ENCODE measurements around the gene TBL1XR1. TPM values are rescaled to one million over a fixed set of nuclear protein-coding genes. Genes with fewer than 3 reads are reported as not detected.

Gene TBL1XR1
- total and polyA plus RNA-seq, 2 of the 8 experiments (the other 6 are each of a cell fraction or from before 2014, with no cell fraction given) = 28.1 to 147 TPM

- peaks cover 2 to 12% (median 8%) of the 10 kb centered on the region in 4 experiments; a peak in 5 of 7 replicates for H3K4me1 ChIP-seq (replicated peaks in 1 of 4; ENCODE audit: control insufficient read depth in 3 of 4, insufficient read depth in 4 of 4, low read length in 3 of 4)
- no peak overlapping the region for H4K8ac ChIP-seq (ENCODE audit: extremely low read depth, insufficient read depth, low read length)
- FAIRE-seq (no peak), DNase-seq (ENCODE audit: low read depth in 1 of 2, low spot score in 2 of 2) (no peak)
- ChIA-PET CTCF (ENCODE audit: partially characterized antibody) (interaction anchor here (1.1 kb wide), 1 partner anchor 45 kb away, joined by 3 read pairs; no protein-coding TSS in a partner anchor), POLR2A (ENCODE audit: partially characterized antibody) (interaction anchor here (0.6 to 1.3 kb wide), 5 partner anchors 9 to 99 kb away, joined by 3 to 5 read pairs (median 3); no protein-coding TSS in a partner anchor)
- no peak overlapping the region for H3K23ac ChIP-seq (ENCODE audit: insufficient read length)
- no peak overlapping the region for H2BK5ac ChIP-seq (ENCODE audit: low read depth, low read length)
- H2AFZ ChIP-seq (ENCODE audit: low read length) = no peak overlapping the region
- H3K9ac ChIP-seq (replicated peaks in 1 of 4; ENCODE audit: extremely low read depth in 1 of 4, low read depth in 3 of 4, low read length in 3 of 4) = no peak overlapping the region
- H3K27me3 ChIP-seq (replicated peaks in 1 of 4; ENCODE audit: control insufficient read depth in 3 of 4, extremely low read depth in 1 of 4, insufficient read depth in 3 of 4, low read length in 3 of 4) = no peaks in the 10 kb centered on the region
- H4K91ac ChIP-seq (replicated peaks; ENCODE audit: insufficient read length, low read length) = no peak overlapping the region
- peaks cover 21 to 23% of the 10 kb centered on the region in 2 experiments for H4K20me1 ChIP-seq (replicated peaks in 1 of 2; ENCODE audit: control insufficient read depth in 1 of 2, insufficient read depth in 2 of 2, low read length in 2 of 2)
- H3K23me2 ChIP-seq (ENCODE audit: low read depth, low read length) = no peaks in the 10 kb centered on the region
- no peak overlapping the region for H3K18ac ChIP-seq (ENCODE audit: extremely low read depth, low read length)
- H2BK120ac ChIP-seq (replicated peaks; ENCODE audit: low read depth, low read length) = no peak overlapping the region
- no peak overlapping the region for H3K4me2 ChIP-seq (ENCODE audit: insufficient read depth in 1 of 2, low read depth in 2 of 2, low read length in 2 of 2)
- H3K14ac ChIP-seq (ENCODE audit: insufficient read length) = no peak overlapping the region
- no peak overlapping the region for H2AK5ac ChIP-seq (ENCODE audit: low read depth, low read length)
- H3K79me2 ChIP-seq (ENCODE audit: control insufficient read depth in 1 of 2, insufficient read depth in 2 of 2, low read length in 2 of 2) = peaks cover 23 to 100% of the 10 kb centered on the region in 2 experiments
- H3K4me3 ChIP-seq (ENCODE audit: extremely low read depth in 1 of 4, insufficient read depth in 2 of 4, low read depth in 3 of 4, low read length in 4 of 4) = no peak overlapping the region
- H4K5ac ChIP-seq (ENCODE audit: insufficient read length, low read depth, low read length) = no peak overlapping the region
- 92% methylated on average over 3 of the region's 3 CpGs; no CpG with 5 or more reads in 1 of the 2 experiments for WGBS, 2 experiments (ENCODE audit: extremely low coverage in 1 of 2, insufficient coverage in 1 of 2, insufficient read length in 1 of 2, insufficient replicate concordance in 2 of 2, low coverage in 1 of 2, low lambda C conversion rate in 2 of 2, missing lambda C conversion rate in 1 of 2)
- H3K9me3 ChIP-seq (ENCODE audit: insufficient read depth in 2 of 2, low read depth in 1 of 2, low read length in 1 of 2) = no peaks in the 10 kb centered on the region
- no peak overlapping the region for H3K56ac ChIP-seq (replicated peaks; ENCODE audit: insufficient read length, low read depth, low read length)
- no peak overlapping the region for H3K4ac ChIP-seq (replicated peaks; ENCODE audit: insufficient read length, low read depth, low read length)
- H2BK12ac ChIP-seq (ENCODE audit: low read depth, low read length) = no peak overlapping the region
- H3K79me1 ChIP-seq (ENCODE audit: low read depth, low read length) = peaks cover 8% of the 10 kb centered on the region
- H3K36me3 ChIP-seq (ENCODE audit: control insufficient read depth in 2 of 4, insufficient read depth in 4 of 4, low read length in 3 of 4) = peaks cover 0 to 3% (median 0%) of the 10 kb centered on the region in 4 experiments; a peak in 1 of 8 replicates
- no peak overlapping the region for H2BK15ac ChIP-seq (ENCODE audit: low read length)
- no peak overlapping the region for H2BK20ac ChIP-seq (ENCODE audit: low read length)
- no peak overlapping the region for H3K27ac ChIP-seq (ENCODE audit: low read depth, low read length)
- TF ChIP-seq CREB1 (IDR thresholded peaks at IDR 0.05) (no peak), SIN3A (conservative IDR thresholded peaks at IDR 0.05 in 1 of 2, IDR thresholded peaks at IDR 0.05 in 1 of 2; ENCODE audit: low read depth in 1 of 2, low read length in 2 of 2) (no peak), SP2 (IDR thresholded peaks at IDR 0.05; ENCODE audit: low read length) (no peak), ATF3 (IDR thresholded peaks at IDR 0.05; ENCODE audit: insufficient read depth, low read depth, low read length) (no peak), SIX5 (IDR thresholded peaks at IDR 0.05; ENCODE audit: low read depth, low read length) (no peak), GTF2F1 (IDR thresholded peaks at IDR 0.05; ENCODE audit: borderline replicate concordance, low read depth, low read length) (no peak), SRF (IDR thresholded peaks at IDR 0.05; ENCODE audit: low read depth, low read length) (no peak), CTCF (IDR thresholded peaks at IDR 0.05; ENCODE audit: control extremely low read depth in 1 of 3, insufficient read depth in 1 of 3, low read depth in 1 of 3, low read length in 3 of 3) (no peak), CBX5 (IDR thresholded peaks at IDR 0.05; ENCODE audit: low read depth, low read length) (no peak)
Observed at GRCh38 chr3:177150218-177150916, 46.9 kb downstream of the TBL1XR1 start.

All from H1 (cell line).